Amniotic stem cell (primary cell): Measurements from ENCODE around the gene UBXN7.
"Not testable (repeated sequence)": the region's sequence is repeated elsewhere in the genome, so short reads cannot be mapped to it uniquely, and the experiment has no call there.

Source experiments
- DNase-seq: peaks from one replicate; lab custom pipeline; 2025; lab: John Stamatoyannopoulos, UW

Gene UBXN7

GRCh38 chr3:196418601-196419000 lies 13.6 kb downstream of the UBXN7 start:
- DNase-seq, result no peak

- DNase-seq, result no peak
These were observed 17.8 kb downstream of the UBXN7 start for GRCh38 chr3:196414469-196414868.

GRCh38 chr3:196412704-196413103 lies 19.5 kb downstream of the UBXN7 start:
- DNase-seq, result no peak

- no peak for DNase-seq
These were observed 22.8 kb downstream of the UBXN7 start for GRCh38 chr3:196409409-196409808.

GRCh38 chr3:196408565-196409300 lies 23.5 kb downstream of the UBXN7 start:
- DNase-seq, result no peak

GRCh38 chr3:196406811-196407470 lies 25.3 kb downstream of the UBXN7 start:
- no peak for DNase-seq

GRCh38 chr3:196400331-196400730 lies 31.9 kb downstream of the UBXN7 start:
- no peak for DNase-seq

GRCh38 chr3:196399485-196399945 lies 32.7 kb downstream of the UBXN7 start:
- DNase-seq, result no peak

- no peak for DNase-seq
These were observed 33.4 kb downstream of the UBXN7 start for GRCh38 chr3:196398782-196399181.

- no peak for DNase-seq
These were observed 34.3 kb downstream of the UBXN7 start for GRCh38 chr3:196397941-196398340.

- DNase-seq, result no peak
These were observed 42.1 kb downstream of the UBXN7 start for GRCh38 chr3:196390116-196390515.

- no peak for DNase-seq
These were observed 43.3 kb downstream of the UBXN7 start for GRCh38 chr3:196388956-196389355.

GRCh38 chr3:196387941-196388340 lies 44.3 kb downstream of the UBXN7 start:
- not testable (repeated sequence) for DNase-seq

- DNase-seq, result not testable (repeated sequence)
These were observed 45.4 kb downstream of the UBXN7 start for GRCh38 chr3:196386797-196387196.

- not testable (repeated sequence) for DNase-seq
These were observed 46.2 kb downstream of the UBXN7 start for GRCh38 chr3:196386034-196386433.

GRCh38 chr3:196385446-196385845 lies 46.8 kb downstream of the UBXN7 start:
- DNase-seq, result not testable (repeated sequence)

- no peak for DNase-seq
These were observed 53.9 kb downstream of the UBXN7 start for GRCh38 chr3:196378146-196378841.

- DNase-seq, result no peak
These were observed 54.9 kb downstream of the UBXN7 start for GRCh38 chr3:196377321-196377720.

- DNase-seq, result no peak
These were observed 66.5 kb downstream of the UBXN7 start for GRCh38 chr3:196365736-196366135.

GRCh38 chr3:196360586-196360985 lies 71.6 kb downstream of the UBXN7 start:
- no peak for DNase-seq

GRCh38 chr3:196358540-196358939 lies 73.7 kb downstream of the UBXN7 start:
- DNase-seq, result not testable (repeated sequence)

GRCh38 chr3:196357905-196358304 lies 74.3 kb downstream of the UBXN7 start:
- no peak for DNase-seq

- DNase-seq, result no peak
These were observed 75.7 kb downstream of the UBXN7 start for GRCh38 chr3:196356556-196356955.
